DOHH2 (cell line): ENCODE data around the gene SORBS1.

Experiments used
- H3F3A ChIP-seq: fragments of 200-600 bp; sonication (generic), shearing (Covaris generic); 2 replicates; pipeline ENCODE4 v1.6.0; 2016; ENCODE audit warnings: antibody characterized with exemption, mild to moderate bottlenecking; ENCODE audit not compliant: control insufficient read depth, insufficient read depth
- H3K27ac ChIP-seq: fragments of 200-600 bp; sonication (generic); 2 replicates; pipeline ENCODE4 v1.5.1; 2014; ENCODE audit warnings: low read depth, mild to moderate bottlenecking, low read length, moderate library complexity
- H3K27me3 ChIP-seq: fragments of 200-600 bp; sonication (generic); 2 replicates; pipeline ENCODE4 v1.6.1; 2014; ENCODE audit warnings: mild to moderate bottlenecking, low read length, mixed read lengths; ENCODE audit not compliant: control insufficient read depth
- H3K36me3 ChIP-seq: fragments of 200-600 bp; sonication (generic); 2 replicates; pipeline ENCODE4 v1.6.1; 2014; ENCODE audit warnings: mild to moderate bottlenecking, low read length, moderate library complexity, mixed read lengths; ENCODE audit not compliant: control insufficient read depth
- H3K4me1 ChIP-seq: fragments of 200-600 bp; sonication (generic); 2 replicates; pipeline ENCODE4 v1.6.1; 2014; ENCODE audit warnings: mild to moderate bottlenecking, low read length, mixed read lengths; ENCODE audit not compliant: control insufficient read depth
- H3K4me2 ChIP-seq: fragments of 200-600 bp; sonication (generic); 2 replicates; pipeline ENCODE4 v1.6.0; 2014; ENCODE audit warnings: mild to moderate bottlenecking, low read length, moderate library complexity
- H3K4me3 ChIP-seq: fragments of 200-600 bp; sonication (generic); 2 replicates; pipeline ENCODE4 v1.5.1; 2014; ENCODE audit warnings: mild to moderate bottlenecking, low read length, mixed read lengths
- H3K79me2 ChIP-seq: fragments of 200-600 bp; sonication (generic); 2 replicates; pipeline ENCODE4 v1.6.1; 2014; ENCODE audit warnings: mild to moderate bottlenecking, low read length, mixed read lengths; ENCODE audit not compliant: control insufficient read depth
- H3K9me2 ChIP-seq: fragments of 200-600 bp; sonication (generic); replicated peaks from 2 replicates; pipeline ENCODE4 v1.6.1; 2014; ENCODE audit warnings: mild to moderate bottlenecking, low read length, mixed read lengths; ENCODE audit not compliant: control insufficient read depth
- H3K9me3 ChIP-seq: fragments of 200-600 bp; sonication (generic); 2 replicates; pipeline ENCODE4 v1.6.1; 2014; ENCODE audit warnings: antibody characterized with exemption, low read length, mixed read lengths; ENCODE audit not compliant: control insufficient read depth, insufficient read depth
- H4K20me1 ChIP-seq: fragments of 200-600 bp; sonication (generic); 2 replicates; pipeline ENCODE4 v1.6.0; 2014; ENCODE audit warnings: low read depth, mild to moderate bottlenecking, antibody characterized with exemption, low read length, moderate library complexity; ENCODE audit not compliant: control insufficient read depth, insufficient read depth
- CTCF ChIP-seq: fragments of 200-600 bp; sonication (generic); IDR thresholded peaks from one replicate; pipeline ENCODE4 v1.5.1; 2014; ENCODE audit warnings: antibody characterized with exemption, mild to moderate bottlenecking, low read depth, low read length; ENCODE audit not compliant: poor library complexity, severe bottlenecking
- EZH2phosphoT487 ChIP-seq: fragments of 200-600 bp; sonication (generic); IDR thresholded peaks from 2 replicates; pipeline ENCODE4 v1.6.1; 2017; ENCODE audit warnings: borderline replicate concordance, mild to moderate bottlenecking, antibody characterized with exemption, low read length, moderate library complexity, mixed read lengths

Gene SORBS1

GRCh38 chr10:95487994-95488393 is 73.2 kb downstream of the SORBS1 start:
- H3F3A ChIP-seq: no peaks in the 10 kb centered on the region
- H3K4me1 ChIP-seq: no peaks in the 10 kb centered on the region
- H3K79me2 ChIP-seq: no peaks in the 10 kb centered on the region
- H3K9me2 ChIP-seq: no peaks in the 10 kb centered on the region
- H3K27ac ChIP-seq: no peak overlapping the region
- TF ChIP-seq CTCF: no peak
- TF ChIP-seq EZH2phosphoT487: no peak
- H3K36me3 ChIP-seq: no peaks in the 10 kb centered on the region
- H3K9me3 ChIP-seq: no peaks in the 10 kb centered on the region
- H4K20me1 ChIP-seq: no peaks in the 10 kb centered on the region
- no peak overlapping the region for H3K4me3 ChIP-seq
- H3K27me3 ChIP-seq: peaks cover 6% of the 10 kb centered on the region
- H3K4me2 ChIP-seq: no peak overlapping the region

DNA sequence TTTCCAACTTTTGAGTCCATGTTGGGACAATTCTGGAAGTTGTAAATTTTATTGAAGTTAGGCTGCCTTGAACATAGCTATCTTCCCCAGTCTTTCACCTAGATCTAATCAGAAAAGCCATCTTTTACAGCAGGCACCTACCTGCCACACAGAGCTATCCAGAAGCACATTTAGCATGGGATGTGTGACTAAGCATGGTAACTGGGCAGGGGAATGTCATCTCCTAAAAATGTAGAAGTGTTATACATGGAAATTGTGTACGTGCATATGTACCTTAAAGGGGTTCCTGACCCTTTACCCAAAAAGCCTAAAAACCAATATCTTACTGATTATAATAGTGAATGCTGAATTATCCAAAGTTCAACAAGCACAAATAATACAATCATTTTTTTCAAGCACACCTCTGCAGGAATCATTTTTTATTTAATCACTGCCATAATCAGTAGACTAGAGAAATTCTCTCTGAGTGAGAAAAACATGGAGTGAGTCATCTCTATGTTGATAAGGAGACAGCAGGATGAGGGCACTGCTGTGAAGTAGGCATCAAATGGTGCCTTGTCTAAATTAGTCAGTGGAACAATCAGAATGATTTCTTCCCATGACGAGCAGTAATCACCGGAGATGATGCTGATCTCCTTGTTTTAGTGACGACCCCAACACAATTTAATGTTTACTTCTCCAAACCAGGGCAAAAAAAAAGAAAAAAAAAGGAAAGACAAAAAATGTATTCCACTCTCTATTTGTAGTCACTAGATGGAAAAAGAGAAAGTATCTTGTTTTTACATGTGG is 75.9 kb downstream of the SORBS1 start:
- Histone ChIP-seq H3K79me2 (no peaks in the 10 kb centered on the region), H3K27me3 (peaks cover 8% of the 10 kb centered on the region), H3F3A (no peaks in the 10 kb centered on the region), H3K9me3 (no peaks in the 10 kb centered on the region), H3K4me1 (no peaks in the 10 kb centered on the region), H4K20me1 (no peaks in the 10 kb centered on the region), H3K27ac (no peak overlapping the region), H3K4me2 (no peak overlapping the region), H3K36me3 (no peaks in the 10 kb centered on the region), H3K9me2 (no peaks in the 10 kb centered on the region), H3K4me3 (no peak overlapping the region)
- TF ChIP-seq EZH2phosphoT487 (no peak), CTCF (no peak)

- Histone ChIP-seq H3K36me3 (no peaks in the 10 kb centered on the region), H3K4me3 (no peak overlapping the region), H3K9me3 (no peaks in the 10 kb centered on the region), H3K79me2 (no peaks in the 10 kb centered on the region), H3K27me3 (peaks cover 24% of the 10 kb centered on the region), H3K4me2 (no peak overlapping the region), H3K4me1 (no peaks in the 10 kb centered on the region), H3F3A (no peaks in the 10 kb centered on the region), H3K9me2 (no peaks in the 10 kb centered on the region), H3K27ac (no peak overlapping the region), H4K20me1 (no peaks in the 10 kb centered on the region)
- TF ChIP-seq EZH2phosphoT487 (no peak), CTCF (no peak)
These were observed 78.5 kb downstream of the SORBS1 start for GRCh38 chr10:95482501-95483233.
